GM18502 (cell line): Measurements from ENCODE around the gene CHD6.
A peak's percentile ranks its signal among the peaks of the same experiment; 100 is the strongest.

Experiments used
- ATAC-seq: cut with Tn5 transposase; IDR thresholded peaks from one replicate; pipeline ENCODE4 v1.9.1; 2021; ENCODE audit warnings: mild to moderate bottlenecking; ENCODE audit not compliant: unreplicated experiment, poor library complexity

Gene CHD6

DNA sequence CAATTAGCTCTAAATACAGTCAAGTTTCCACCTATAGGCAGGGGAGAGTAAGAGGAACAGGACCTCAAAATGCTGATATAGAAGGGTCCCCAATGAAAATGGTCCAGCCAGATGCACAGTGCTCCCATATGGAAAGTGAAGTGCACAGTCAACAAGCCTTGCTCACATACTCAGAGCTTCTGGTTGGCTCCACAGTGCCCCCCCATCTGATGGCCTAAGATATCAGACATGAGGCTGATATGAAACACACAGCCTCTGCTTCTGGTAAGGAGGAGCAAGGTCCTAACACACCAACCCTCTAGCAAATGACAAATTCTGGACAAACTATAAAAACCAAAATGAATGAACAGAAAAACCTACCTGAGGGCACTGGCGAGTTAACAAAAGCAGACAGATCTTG, 140.2 kb downstream of the CHD6 start:
- no peak for ATAC-seq

DNA sequence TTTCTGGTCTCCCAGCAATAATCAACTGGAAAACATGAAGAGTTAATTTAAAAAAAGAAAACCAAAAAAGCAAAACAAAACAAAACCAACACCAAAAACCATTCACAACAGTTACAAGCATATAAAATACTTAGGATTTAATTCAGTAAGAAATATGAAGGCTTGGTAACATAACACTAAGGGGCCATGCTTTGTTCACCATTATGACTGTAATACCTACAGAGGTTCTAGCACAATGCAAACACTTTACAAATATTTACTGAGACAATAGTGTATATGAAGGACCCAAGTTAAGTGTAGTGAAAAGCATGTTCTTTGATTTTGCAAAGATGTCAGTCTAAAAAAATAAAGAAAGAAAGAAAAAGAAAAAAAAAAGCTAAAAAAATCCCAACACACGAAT, 141.7 kb downstream of the CHD6 start:
- no peak for ATAC-seq

DNA sequence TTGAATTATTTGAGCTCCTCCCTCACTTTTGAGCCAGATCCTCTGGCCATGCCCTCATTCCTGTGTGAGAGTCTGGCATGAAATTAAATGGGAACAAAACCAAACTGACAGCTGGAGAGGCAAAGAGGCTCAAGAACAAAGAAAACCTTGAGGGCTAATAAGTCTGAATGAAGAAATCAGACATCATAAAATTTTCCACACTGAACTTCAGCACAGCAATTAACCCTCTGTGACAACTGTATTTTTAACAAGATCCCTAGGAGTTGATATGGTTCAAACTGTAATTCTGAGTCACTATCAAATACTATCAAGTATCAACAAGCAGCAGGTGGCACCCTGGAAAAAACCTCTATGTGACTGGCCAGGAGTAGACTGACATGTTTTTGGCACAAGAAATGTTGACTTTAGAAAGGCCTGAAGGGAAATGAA, 142.2 kb downstream of the CHD6 start:
- no peak for ATAC-seq

DNA sequence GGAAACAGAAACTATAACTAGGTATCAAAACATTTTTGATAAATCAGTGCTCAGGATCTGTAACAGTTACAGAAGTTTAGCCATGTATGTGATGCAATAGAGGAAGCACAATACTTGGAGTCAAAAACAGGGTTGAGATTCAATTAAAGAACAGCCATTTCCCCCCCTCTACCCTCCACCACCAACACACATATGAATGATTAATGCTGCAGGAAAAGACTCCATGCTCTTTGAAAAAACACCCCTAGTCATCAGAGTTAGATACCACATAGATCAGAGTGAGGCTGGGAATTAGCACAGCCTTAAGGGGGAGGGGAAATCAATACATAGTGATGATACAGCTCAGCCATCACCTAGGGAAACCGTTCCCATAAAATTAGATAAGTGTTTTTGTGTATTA, 142.7 kb downstream of the CHD6 start:
- ATAC-seq: no peak

DNA sequence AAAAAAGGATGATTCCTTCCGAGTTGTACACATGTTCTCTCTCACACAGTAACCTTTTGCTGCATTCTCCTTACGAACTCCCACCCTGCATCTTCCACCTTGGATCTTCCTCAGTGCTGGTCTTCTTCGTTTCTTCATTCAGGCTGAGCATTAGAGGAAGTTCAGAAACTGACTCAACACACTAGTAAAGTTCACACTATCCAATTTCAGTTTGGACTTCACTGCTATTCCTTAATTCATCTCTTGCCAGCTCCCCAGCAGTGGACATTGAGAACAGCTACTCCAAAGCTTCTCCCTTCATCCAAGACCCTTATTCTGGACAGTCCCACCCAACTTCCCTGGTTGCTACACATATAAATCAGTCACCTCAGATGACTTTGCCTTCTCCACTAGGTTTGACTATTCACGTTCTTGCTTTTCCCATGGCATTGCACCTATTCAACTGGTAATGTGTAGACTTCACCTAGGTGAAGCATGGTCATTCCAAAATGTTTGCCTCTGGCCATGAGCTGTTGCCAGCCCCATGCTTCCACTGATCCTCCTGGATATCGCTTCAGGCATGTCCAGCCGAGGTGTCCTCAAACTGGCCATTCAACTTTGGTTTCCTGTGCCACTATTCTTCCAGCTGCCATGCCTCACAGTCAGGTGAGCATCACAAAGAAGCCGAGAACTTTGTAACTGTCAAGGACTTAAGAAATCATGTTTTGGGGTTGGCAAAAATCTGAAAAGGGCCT, 147.6 kb downstream of the CHD6 start:
- ATAC-seq: no peak

- ATAC-seq: no peak
These were observed 148.3 kb downstream of the CHD6 start for GRCh38 chr20:41469868-41470267.

GRCh38 chr20:41468994-41469600, 149.1 kb downstream of the CHD6 start:
- no peak for ATAC-seq

GRCh38 chr20:41467690-41468089, 150.5 kb downstream of the CHD6 start:
- ATAC-seq: no peak

- no peak for ATAC-seq
These were observed 151.0 kb downstream of the CHD6 start for GRCh38 chr20:41467220-41467619.

DNA sequence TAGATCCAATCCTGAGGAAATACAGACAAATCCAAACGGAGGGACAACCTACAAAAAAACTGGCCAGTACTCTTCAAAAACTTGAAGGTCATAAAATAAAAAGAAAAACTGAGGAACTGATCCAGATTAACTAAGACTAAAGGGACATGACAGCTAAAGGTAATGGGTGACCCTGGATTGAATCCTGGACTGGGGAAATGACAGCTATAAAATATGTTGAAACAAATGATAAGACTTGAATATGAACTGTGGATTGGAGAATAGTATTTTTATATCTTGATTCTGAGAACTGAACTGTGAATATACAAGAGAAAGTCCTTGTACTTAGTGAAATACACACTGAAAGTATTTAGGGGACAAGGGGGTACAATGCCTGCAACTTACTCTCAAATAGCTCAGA, 154.6 kb downstream of the CHD6 start:
- ATAC-seq: no peak

- peak; percentile 68 for ATAC-seq
These were observed 155.6 kb downstream of the CHD6 start for GRCh38 chr20:41462372-41463161.

- no peak for ATAC-seq
These were observed 159.4 kb downstream of the CHD6 start for GRCh38 chr20:41458761-41459160.

DNA sequence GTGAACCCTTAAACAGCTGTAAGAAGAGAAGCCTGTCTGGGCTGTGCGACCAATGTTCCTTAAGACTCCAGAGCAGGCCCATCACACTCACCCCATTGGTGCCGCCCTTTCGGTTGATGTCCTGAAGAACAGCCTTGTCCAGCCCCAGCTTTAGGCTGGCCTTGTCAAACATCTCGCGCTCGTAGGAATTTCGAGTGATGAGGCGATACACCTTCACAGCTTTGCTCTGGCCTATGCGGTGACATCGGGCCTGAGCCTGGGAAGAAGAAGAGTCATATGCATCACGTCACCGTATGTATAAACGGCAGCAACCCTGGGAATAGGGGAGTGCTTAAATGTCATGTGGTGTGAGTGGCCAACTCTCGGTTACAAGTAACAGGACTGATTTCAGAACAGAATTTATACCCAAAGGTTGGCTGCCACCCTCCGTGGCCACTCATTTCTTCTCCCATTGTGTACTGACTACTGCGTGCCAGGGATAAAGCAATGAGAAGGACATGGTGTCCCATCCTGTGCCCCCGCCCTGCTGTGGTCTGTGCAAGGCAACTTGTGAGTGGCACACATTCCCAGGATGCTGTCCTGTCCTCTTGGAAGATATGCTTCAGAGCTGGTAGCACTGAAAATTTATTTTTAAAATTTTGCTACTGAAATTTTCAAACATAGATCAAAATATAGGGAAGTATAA, 160.9 kb downstream of the CHD6 start:
- no peak for ATAC-seq

DNA sequence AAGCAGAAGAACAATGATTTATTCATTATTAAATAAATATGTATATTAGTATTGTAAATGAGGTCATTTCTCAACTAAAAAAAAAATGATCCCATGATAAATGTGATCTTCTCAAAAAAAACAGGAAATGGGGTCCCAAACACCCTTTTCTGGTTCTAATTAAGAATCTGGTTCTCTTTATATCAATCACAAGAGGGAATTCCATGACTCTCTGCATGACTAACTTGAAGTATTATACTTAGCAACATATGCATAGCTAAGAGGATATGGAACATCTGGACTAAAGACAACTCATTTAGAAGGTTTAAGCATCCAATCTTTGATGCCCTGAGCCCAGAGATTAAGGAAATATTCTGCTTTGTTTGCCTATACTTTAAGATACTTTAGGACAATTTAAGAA, 161.8 kb downstream of the CHD6 start:
- ATAC-seq: no peak

GRCh38 chr20:41454250-41454649, 163.9 kb downstream of the CHD6 start:
- ATAC-seq: no peak

GRCh38 chr20:41453010-41453950, 164.9 kb downstream of the CHD6 start:
- no peak for ATAC-seq

GRCh38 chr20:41452226-41452625, 166.0 kb downstream of the CHD6 start:
- no peak for ATAC-seq

DNA sequence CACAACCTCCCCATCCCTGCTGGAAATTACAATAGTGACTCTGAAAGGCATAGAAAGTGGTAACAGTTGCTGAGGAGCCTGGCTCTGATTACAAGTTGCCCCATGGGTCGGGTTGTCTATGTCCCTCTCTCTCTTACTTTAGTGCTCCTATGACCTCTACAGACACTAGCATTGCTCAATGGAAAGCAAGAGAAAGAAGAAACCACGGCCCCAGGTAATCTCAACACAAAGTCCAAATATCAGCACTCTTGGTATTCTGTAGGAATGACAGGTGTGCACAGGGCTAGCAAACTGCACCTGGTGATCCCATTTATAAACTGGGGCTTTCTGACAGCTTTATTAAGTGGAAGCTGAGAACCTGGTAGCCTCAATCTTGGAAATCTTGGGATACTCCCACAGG, 171.2 kb downstream of the CHD6 start:
- ATAC-seq: no peak

GRCh38 chr20:41446456-41446855, 171.7 kb downstream of the CHD6 start:
- no peak for ATAC-seq

GRCh38 chr20:41444821-41445220, 173.4 kb downstream of the CHD6 start:
- ATAC-seq: no peak
